NB4 (cell line): ENCODE data around the gene GCDH.

Source experiments
- DNase-seq: peaks from one replicate; pipeline ENCODE4 v3.0.0; 2010; ENCODE audit warnings: low read depth
- H3K4me3 ChIP-seq: one replicate; pipeline ENCODE4 v1.5.1; 2011; ENCODE audit warnings: mild to moderate bottlenecking, low read depth, low read length, moderate library complexity
- MAX ChIP-seq: IDR thresholded peaks from 2 replicates; pipeline ENCODE4 v1.6.1; 2011; ENCODE audit warnings: low read depth, low read length
- MYC ChIP-seq: IDR thresholded peaks from 2 replicates; pipeline ENCODE4 v1.6.1; 2011; ENCODE audit warnings: low read depth, low read length
- POLR2A ChIP-seq: IDR thresholded peaks from 2 replicates; pipeline ENCODE4 v1.6.1; 2011; ENCODE audit warnings: mild to moderate bottlenecking; ENCODE audit not compliant: insufficient read length; ENCODE audit errors: extremely low read depth
- TF ChIP-seq, protein P1 (sequence below): IDR thresholded peaks from one replicate; pipeline ENCODE4 v1.5.1; 2012; ENCODE audit warnings: low read depth, low read length

The GCDH gene

DNA sequence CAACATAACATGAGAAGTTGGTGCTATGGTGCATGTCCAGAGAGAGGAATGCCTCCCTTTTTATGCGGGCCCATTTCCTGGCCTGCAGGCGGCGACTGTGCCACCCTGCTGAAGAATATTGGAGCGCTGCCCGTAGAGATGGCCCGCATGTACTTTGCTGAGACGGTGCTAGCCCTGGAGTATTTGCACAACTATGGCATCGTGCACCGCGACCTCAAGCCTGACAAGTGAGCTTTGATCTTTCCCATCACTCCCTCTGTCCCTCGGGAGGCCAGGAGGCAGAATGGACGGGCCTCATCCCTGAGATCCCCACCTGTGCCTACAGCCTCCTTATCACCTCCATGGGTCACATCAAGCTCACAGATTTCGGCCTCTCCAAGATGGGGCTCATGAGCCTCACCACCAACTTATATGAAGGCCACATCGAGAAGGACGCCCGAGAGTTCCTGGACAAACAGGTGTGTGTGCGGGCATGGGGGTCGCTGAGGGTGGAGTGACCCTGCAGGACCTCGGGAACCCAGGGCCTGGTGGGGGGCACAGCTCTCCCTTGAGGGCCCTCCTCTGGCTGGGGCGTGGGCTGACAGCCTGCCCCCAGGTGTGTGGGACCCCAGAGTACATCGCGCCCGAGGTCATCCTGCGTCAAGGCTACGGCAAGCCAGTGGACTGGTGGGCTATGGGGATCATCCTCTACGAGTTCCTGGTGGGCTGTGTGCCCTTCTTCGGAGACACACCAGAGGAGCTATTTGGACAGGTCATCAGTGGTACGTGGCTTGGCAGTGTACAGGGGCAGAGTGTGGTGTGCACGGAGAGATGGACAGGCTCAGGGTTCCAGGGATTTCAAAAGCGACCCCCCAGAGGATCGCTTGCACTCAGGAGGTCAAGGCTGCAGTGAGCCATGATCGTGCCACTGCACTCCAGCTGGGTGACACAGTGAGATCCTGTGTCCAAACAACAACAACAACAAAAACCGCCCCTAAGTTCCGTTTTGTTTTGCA lies 25.9 kb upstream of the GCDH start:
- DNase-seq = peak; percentile 33
- H3K4me3 ChIP-seq = no peak overlapping the region
- TF ChIP-seq POLR2A (no peak), MAX (no peak), MYC (no peak)
- TF ChIP-seq, protein P1, sequence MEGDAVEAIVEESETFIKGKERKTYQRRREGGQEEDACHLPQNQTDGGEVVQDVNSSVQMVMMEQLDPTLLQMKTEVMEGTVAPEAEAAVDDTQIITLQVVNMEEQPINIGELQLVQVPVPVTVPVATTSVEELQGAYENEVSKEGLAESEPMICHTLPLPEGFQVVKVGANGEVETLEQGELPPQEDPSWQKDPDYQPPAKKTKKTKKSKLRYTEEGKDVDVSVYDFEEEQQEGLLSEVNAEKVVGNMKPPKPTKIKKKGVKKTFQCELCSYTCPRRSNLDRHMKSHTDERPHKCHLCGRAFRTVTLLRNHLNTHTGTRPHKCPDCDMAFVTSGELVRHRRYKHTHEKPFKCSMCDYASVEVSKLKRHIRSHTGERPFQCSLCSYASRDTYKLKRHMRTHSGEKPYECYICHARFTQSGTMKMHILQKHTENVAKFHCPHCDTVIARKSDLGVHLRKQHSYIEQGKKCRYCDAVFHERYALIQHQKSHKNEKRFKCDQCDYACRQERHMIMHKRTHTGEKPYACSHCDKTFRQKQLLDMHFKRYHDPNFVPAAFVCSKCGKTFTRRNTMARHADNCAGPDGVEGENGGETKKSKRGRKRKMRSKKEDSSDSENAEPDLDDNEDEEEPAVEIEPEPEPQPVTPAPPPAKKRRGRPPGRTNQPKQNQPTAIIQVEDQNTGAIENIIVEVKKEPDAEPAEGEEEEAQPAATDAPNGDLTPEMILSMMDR = peak; percentile 31

DNA sequence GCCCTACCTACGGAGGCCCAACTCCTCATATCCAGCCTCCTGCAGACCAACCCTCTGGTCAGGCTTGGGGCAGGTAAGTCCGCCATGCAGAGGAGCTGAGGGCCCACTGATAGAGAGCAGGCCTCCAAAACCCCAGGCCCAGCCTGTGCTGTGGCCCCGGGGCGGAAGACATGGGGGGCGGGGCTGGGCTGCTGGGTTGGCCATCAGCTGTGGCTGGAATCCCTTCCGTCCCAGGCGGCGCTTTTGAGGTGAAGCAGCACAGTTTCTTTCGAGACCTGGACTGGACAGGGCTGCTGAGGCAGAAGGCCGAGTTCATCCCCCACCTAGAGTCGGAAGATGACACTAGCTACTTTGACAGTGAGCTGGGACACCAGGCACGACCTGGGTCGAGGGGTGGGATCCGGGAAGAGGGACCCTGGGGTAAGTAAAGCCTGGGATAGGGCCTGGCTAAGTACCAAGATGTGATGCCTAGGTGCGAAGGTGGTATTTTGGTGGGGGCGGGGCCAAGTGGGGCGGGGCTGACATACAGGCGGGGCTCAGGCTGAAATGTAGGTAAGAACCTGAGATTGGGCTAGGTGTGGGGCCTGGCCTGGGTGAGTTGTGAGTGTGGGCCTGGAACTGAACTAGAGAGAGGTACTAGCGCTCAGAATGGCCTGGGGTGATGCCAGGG lies 25.1 kb upstream of the GCDH start:
- TF ChIP-seq MYC (no peak), MAX (no peak), POLR2A (no peak)
- TF ChIP-seq, protein P1 = no peak
- no peak for DNase-seq
- no peak overlapping the region for H3K4me3 ChIP-seq

- DNase-seq = no peak
- H3K4me3 ChIP-seq = no peak overlapping the region
- TF ChIP-seq, protein P1 = no peak
Measured at GRCh38 chr19:12866416-12867119, 24.4 kb upstream of the GCDH start.

GRCh38 chr19:12867120-12868099 lies 23.6 kb upstream of the GCDH start:
- no peak for TF ChIP-seq POLR2A
- TF ChIP-seq MYC = no peak
- no peak for TF ChIP-seq MAX
- TF ChIP-seq, protein P1 = no peak
- no peak overlapping the region for H3K4me3 ChIP-seq
- no peak for DNase-seq

GRCh38 chr19:12868540-12869112 lies 22.3 kb upstream of the GCDH start:
- DNase-seq = no peak
- no peak overlapping the region for H3K4me3 ChIP-seq

More at GRCh38 chr19:12868540-12869112, 22.3 kb upstream of the GCDH start:
- TF ChIP-seq MAX = no peak
- TF ChIP-seq MYC = no peak
- no peak for TF ChIP-seq POLR2A
- TF ChIP-seq, protein P1 = no peak
